Measurements from ENCODE around the gene OR2V1.
"Not testable (repeated sequence)": the region's sequence is repeated elsewhere in the genome, so short reads cannot be mapped to it uniquely, and the experiment has no call there.

The OR2V1 gene

DNA sequence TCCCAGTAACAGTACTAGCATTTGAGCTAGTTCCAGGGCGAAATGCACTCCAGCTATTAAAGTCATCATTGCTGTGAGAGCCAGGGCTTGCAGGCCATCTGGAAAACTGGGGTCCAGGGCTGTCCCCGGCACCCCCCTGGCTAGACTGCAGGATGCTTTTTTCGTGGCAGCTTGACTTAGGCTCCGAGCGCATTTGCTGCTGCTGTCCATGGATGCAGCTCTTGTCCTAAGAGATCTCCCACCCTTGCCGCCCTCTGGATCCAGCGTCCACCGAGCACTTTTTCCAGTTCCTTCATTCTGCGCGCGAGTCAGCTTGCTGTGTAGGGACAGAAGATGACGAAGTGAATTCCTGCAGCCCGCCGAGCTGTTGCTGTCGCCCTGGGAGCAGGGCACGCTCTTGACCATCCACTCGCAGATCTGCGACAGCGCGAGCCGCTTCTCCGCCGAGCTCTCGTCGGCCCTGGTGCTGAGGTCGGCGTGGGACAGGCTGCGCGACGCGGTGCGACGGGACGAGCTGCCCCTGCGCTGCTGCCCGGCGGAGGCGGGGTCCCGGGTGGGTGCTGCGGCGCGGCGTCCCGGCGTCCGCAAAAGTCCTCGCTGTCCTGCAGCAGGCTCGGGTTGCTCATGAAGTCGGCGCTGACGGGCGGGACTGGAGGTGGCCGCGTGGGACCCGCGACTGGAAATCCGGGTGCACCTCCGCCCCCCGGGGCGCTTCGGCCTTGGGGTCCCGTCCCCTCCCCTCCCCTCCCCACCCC is 30.7 kb downstream of the OR2V1 start:
- DNase-seq, result no peak

DNA sequence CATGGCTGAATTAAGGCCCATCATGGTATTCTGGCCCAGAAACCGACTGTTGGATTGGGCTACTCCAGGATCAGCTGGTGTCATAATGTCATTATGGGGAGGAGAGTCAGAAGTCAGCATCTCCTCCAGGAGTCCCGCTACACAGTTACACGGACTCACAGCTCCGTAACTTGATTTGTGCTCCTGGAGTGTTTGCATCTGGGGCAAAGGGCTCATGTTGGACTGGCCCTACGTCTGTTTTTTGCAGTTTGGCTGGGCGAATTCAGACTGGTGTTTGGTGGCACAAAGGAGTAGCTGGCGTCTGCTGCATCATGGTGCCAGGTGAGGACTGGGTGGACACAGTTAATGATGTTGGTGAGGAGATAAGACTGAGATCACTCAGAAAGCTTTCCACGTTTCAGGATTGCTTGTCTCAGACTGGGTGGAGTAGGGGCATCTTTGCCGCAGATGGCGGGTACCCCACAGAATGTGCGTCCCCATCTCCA is 31.3 kb downstream of the OR2V1 start:
- DNase-seq, result no peak

DNA sequence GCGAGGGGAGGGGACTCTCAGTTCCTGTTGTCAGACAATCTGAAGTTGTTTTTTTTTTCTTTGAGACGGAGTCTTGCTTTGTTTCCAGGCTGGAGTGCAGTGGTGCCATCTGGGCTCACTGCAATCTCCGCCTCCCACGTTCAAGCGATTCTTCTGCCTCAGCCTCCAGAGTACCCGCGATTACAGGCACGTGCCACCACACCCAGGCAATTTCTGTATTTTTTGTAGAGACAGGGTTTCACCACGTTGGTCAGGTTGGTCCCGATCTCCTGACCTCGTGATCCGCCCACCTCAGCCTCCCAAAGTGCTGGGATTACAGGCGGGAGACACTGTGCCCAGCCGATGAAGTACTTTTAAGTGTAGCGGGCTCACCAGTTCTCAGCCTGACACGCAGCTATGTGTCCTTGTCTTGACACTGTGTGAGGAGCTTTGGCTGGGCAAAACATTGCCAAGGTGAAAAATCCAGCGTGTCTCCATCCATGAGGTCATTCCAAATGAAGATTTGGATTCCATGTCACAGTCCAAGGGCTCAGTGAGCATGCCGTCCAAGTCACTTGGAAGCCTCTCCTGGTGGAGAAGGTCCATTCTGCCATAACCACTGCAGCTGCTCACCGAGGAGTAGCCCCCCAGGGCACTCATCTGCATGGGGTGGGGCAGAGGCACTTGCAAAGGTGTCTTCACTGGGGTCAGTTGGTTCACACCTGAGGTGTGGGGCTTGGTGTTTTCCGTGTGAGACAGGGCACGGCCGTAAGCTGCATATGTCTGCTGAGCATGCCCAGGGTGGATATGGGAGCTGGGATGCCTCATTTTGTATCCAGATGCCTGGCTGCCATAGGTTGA is 32.0 kb downstream of the OR2V1 start:
- no peak for DNase-seq

DNA sequence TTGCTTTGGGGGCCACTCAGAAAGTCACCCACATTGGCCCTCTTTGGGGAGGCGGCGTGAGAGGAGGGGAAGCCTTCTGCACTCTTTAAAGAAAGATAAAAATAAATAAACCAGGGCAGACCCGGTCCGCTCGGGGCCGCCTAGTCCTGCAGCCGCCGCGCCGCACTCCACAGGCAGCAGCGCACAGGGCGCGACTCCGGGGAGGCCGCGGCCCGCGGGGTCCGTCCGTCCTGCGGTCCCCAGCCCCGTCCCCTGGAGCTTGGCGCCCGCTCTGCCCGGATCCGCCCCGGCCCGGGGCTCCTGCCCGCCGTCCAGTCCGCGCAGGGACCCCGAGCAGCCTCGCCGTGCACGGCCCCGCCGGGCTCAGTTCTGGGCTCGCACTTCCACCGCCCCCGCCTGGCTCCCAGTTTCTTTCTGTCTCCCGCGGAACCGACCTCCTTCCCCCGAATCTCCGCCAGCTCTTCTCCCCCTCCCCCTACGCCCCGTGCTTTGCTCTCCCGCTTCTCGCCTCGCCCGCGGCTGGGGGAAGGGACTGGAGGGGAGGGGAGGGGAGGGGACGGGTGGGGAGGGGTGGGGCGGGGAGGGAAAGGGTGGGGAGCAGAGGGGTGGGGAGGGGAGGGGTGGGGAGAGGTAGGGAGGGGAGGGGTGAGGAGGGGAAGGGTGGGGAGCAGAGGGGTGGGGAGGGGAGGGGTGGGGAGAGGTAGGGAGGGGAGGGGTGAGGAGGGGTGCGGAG is 33.0 kb downstream of the OR2V1 start:
- DNase-seq, result not testable (repeated sequence)

DNA sequence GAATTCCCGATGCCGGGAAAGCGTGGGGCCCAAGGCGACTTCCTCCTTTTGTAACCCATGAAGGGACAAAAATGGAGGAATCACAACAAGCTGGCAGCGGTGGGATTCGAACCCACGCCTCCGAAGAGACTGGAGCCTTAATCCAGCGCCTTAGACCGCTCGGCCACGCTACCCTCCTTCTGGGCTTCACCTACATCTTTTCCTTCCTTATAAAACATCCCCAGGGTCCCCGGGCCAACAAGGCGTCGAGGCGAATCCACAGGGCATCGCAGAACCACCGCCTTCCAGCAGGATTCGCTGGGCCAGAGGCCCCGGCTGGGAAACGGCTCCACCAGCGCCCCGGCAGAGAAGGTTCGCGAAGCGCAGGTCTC is 33.6 kb downstream of the OR2V1 start:
- not testable (repeated sequence) for DNase-seq

DNA sequence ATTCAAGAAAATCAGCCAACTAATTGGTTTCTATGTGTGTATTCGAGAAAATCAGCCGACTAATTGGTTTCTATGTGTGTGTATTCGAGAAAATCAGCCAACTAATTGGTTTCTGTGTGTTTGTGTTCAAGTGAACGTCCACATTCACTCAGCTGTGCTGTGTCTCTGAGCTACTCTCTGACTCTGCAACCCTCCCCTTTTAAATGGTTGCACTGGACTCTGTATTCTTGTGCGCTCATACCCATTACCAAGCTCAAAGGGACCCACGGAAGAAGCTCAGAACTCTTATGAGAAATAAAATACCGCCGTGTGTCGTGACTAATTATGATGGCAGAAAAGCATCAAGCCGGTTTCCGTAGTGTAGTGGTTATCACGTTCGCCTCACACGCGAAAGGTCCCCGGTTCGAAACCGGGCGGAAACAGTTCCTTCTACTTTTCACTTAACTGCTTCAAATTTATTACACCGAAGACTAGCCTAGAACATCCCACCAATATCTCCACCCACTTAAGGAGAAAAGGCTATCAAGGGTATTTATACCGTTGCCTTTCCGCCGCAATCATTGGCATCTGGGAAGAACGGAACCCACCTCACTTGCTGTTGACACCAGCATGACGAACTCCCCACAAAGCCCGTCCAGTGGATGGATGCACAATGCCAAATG is 34.1 kb downstream of the OR2V1 start:
- not testable (repeated sequence) for DNase-seq

DNA sequence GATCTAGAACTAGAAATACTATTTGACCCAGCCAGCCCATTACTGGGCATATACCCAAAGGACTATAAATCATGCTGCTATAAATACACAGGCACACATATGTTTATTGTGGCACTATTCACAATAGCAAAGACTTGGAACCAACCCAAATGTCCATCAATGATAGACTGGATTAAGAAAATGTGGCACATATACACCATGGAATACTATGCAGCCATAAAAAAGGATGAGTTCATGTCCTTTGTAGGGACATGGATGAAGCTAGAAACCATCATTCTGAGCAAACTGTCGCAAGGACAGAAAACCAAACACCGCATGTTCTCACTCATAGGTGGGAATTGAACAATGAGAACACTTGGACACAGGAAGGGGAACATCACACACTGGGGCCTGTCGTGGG is 35.8 kb downstream of the OR2V1 start:
- not testable (repeated sequence) for DNase-seq

DNA sequence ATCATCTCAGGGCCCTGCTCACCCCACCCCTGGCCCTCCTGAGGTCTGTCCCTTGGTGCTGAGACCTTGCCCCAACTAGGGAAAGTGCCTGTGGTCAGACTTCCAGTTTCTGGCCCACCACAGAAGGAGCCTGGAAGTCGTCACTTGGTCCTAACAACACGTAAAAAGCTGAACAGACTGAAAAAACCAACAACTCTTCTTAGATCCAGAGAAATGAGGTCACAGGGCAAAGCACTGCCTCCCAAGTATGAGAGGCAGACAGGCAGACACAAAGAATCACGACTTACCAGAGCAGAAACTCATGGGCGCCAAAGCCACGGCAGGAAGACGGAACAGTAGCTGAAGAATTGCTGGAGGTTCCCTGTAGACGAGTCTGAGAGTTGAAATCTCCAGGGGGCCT is 38.5 kb downstream of the OR2V1 start:
- DNase-seq, result no peak

DNA sequence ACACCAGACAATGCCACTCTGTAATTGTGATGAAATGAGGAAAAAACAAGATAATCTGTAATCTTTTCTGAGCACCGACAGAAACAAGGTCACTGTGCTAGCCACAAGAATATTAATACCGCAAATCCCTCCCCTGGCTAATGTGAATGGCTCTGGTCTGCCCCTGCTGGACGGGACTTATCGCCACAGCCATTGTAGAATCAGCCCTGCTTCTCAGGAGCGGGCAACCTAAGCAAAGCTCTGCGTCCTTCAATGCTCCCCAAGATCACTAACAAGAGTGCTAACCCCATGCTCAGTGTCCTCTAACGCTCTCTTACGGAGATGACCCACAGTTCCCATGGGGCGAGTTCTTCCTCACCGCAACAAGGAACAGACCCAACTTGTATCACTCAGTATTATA is 42.7 kb downstream of the OR2V1 start:
- DNase-seq, result no peak

DNA sequence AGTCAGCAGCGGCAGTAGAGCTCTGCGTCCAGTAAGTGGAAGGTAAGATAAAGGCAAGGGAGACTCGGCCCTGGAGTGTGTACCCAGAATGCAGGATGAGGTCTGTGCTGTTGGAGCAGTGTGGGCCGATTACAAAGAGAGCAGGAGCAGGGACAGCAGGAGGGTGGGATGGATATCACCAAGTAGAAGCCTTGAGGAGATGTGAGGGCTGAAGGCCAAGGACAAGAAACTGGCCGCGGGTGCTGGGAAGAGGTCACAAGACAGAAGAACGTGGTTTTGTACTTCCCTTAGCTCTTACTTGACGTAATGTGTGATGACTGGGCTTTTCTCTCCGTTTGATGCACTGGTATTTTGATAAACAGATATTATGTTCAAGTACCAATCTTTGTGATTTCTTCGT is 43.7 kb downstream of the OR2V1 start:
- no peak for DNase-seq

DNA sequence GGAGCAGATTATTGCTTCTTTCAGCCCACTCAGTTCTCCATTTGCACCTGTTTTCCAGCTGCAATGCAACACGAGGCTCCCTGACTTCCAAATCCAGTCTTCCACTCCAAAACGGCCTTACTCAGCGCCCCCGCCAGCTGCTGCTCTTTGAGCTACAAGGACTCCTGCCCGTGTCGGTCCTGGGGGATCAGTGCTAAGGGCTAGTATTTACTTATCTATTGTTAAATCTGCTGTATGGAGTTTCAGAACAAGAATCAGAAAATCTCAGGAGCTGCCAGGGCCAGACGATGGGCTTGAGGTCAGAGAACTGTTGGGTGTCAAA is 44.1 kb downstream of the OR2V1 start:
- no peak for DNase-seq

DNA sequence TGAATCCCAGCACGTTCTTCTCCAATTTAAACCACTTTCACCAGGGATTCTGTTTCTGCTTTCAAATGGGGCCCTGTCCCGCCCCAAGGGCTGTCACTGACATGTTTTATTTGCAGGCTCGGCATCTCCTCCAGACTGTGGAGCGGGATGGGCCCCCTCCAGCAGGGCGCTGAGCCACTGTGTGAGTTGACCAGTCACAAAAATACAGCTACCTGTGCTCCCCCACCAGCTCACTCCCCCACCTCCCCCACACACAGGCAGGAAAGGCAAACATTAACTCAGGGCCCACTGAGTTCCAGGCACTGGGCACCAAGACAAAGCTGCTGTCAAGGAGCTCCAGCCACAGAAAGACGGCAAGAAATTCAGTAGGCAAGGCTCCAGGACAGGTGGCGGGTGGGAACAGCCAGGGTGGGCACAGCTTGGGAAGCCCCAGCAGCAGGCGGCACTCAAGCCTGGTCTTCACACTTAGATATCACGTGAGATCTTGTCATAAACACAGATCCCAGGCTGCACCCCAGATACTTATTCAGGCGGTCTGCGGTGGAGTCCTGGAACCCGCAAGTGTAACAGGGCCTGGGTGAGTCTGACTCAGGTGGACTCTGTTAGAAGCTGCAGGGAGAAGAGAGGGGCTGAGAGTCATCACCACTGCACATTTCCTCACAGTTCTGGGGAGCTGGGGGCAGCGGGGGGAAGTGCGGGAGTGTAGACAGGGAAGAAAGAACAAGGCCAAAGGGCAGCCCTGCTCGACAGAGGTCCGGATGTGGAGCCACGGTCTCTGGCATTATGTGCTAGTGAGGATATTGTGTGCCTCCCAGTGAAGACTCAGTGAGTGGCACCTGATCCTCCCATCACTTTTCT is 44.7 kb downstream of the OR2V1 start:
- DNase-seq, result no peak

DNA sequence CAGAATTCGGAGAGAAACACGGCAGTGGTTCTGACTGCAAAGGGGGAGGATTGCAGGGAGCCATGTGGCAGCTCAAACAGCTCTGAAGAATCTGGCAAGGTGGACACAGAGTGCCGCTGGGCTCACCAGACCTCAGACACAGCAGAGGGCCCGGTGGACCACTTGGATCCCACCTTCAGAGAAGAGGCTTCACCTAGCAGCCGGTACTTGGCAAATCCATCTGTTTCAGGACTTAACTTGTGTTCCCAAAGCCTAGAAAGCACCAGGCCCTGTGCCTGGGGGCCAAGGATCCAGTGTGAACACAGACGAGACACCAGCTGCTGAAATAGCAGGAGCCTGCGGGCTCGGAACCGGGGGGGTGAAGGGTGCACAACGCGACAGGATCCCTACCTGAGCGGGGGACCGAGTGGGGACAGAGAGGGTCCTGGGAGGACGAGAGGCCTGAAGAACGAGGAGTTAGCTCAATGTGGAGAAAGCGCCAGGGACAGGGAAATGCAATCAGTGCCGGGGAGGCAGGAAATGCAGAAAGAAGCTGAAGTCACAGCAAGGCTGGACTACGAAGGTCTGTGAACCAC is 46.3 kb downstream of the OR2V1 start:
- DNase-seq, result no peak

DNA sequence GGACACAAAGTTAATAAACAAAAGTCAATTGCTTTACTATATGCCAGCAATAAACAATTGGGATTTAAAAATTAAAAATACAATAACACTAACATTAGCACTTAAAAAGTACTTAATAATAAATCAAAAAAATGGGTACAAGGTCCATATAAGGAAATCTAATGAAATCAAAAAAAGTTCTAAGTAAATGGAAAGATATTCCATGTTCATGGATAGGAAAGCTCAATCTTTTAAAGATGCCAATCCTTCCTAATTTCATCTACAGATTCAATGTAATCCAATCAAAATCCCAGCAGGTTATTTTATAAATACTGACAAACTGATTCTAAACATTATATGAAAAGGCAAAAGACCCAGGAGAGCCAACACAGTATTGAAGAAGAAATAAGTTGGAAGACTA is 49.0 kb downstream of the OR2V1 start:
- DNase-seq, result no peak

DNA sequence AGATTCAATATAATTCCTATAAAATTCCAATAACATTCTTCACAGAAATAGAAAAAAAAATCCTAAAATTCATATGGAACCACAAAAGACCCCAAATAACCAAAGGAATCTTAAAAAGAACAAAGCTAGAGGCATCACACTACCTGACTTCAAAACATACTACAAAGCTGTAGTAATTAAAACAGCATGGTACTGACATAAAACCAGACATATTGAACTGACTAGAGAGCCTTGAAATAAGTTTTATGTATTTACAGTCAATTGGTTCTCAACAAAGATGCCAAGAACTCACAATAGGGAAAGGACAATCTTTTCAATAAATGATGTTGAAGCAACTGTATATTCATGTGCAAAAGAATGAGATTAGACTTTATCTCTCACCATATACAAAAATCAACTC is 54.0 kb downstream of the OR2V1 start:
- no peak for DNase-seq
